NCI-H2227 (cell line): Measurements from ENCODE around the gene DNAJC7.

Experiments
- DNase-seq: peaks from one replicate; lab custom pipeline; 2025; ENCODE audit not compliant: unreplicated experiment; lab: John Stamatoyannopoulos, UW

The DNAJC7 gene, protein sequence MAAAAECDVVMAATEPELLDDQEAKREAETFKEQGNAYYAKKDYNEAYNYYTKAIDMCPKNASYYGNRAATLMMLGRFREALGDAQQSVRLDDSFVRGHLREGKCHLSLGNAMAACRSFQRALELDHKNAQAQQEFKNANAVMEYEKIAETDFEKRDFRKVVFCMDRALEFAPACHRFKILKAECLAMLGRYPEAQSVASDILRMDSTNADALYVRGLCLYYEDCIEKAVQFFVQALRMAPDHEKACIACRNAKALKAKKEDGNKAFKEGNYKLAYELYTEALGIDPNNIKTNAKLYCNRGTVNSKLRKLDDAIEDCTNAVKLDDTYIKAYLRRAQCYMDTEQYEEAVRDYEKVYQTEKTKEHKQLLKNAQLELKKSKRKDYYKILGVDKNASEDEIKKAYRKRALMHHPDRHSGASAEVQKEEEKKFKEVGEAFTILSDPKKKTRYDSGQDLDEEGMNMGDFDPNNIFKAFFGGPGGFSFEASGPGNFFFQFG

DNA sequence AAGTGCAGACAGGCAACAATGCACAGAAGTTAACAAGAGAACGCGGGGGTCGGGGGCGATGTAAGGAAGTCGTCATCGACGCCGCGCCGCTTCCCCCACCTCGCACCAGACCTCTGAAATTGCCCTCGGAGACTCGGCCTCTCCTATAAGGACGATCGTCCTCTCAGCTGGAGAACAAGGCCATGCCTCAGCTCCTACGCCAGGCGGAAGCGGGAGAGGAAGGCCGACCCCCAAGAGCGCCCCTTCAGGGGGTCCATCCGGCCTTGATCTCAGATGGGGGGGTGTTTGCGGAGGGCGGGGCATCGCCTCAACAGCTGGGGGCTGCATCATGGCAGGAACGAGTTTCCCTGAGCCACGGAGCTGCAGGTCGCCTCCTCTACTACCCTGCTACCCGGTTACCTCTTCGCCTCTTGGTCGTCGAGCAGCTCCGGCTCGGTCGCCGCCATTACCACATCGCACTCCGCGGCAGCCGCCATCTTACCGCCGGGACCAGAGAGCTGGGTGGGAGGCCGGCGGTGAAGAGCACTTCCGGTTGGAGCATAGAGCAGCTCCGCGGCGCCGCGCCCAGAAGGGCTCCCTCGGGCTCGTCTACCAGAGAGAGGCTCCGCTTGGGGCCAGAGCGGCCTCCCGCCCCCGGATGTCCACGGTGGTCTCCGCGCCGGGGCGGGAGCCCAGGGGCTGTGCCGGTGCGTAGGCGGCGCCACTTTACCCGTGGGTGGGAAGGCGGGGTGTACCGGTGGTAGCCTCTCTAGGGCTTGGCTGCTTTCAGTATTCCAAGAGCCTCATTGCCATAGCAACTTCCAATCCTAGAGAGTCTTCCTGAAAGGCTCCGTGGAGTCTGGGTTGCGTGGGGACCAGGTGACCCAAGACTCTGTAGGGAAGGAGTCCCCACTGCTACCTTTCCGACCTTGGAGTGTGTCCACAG lies at the start of gene DNAJC7:
Gene DNAJC7, minus strand, starts transcription at position 499 of the 925 bp plus-strand sequence. Its CDS starts 23 bp downstream, at position 476.
- DNase-seq: peak; percentile 97

GRCh38 chr17:42065201-42065600 lies 48.0 kb upstream of the DNAJC7 start:
- DNase-seq: no peak

DNA sequence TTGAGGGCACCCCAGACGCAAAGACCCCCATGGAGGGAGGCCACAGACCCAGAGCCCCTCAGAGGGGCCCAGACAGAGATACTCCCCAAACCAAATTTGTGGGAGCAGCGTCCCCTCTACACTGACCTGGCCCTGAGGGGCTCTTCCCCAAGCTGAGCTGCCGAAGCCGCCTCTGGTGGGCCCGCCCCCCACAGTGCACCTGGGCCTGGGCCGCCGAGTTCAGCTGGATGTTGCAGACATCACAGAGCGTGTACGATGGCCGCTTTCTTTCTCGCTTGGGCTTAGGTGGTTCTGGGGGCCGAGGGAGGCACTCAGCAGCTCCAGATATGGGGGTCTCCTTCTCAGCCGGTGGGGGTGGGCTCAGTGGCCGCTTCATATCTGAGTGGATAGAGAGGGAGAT lies 45.4 kb upstream of the DNAJC7 start:
- no peak for DNase-seq

GRCh38 chr17:42061646-42062487 lies 44.6 kb upstream of the DNAJC7 start:
- no peak for DNase-seq

- DNase-seq: no peak
Measured at GRCh38 chr17:42060231-42060630, 43.0 kb upstream of the DNAJC7 start.

DNA sequence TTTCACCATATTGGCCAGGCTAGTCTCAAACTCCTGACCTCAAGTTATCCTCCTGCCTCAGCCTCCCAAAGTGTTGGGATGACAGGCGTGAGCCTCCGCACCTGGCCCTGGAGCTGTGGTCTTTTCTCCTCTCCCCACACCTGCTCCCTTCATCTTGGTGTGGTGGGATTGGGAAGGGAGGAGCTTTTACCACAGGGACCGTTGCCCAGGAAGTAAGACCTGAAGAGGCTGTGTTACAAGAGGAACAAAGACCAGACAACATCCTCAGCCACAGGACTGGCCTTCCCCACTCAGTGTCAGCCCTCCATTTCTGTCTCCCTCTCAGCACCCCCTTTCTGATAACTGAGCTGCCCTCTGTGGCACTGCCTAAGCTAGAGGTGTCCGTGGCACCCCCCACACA lies 42.6 kb upstream of the DNAJC7 start:
- no peak for DNase-seq

DNA sequence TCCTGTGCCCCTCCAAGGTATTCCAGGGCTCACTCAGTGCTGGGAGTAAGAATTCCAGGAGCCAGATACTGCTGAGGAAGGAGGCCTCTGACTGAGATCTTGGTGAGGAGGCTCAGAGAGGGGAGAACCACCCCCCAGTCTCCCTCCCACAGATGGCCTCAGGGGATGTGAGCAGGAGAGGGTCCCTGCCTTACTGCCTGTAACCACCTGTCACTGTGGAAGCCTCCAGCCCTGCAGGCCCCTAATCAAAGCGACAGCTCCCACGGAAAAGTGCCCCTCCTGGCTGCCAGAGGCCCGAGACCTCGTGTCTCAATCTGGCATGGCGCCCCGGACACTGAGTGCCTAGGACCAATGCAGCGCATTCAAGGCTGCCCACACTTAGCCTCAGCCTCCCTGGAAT lies 40.8 kb upstream of the DNAJC7 start:
- no peak for DNase-seq

GRCh38 chr17:42056635-42057034 lies 39.4 kb upstream of the DNAJC7 start:
- DNase-seq: no peak

DNA sequence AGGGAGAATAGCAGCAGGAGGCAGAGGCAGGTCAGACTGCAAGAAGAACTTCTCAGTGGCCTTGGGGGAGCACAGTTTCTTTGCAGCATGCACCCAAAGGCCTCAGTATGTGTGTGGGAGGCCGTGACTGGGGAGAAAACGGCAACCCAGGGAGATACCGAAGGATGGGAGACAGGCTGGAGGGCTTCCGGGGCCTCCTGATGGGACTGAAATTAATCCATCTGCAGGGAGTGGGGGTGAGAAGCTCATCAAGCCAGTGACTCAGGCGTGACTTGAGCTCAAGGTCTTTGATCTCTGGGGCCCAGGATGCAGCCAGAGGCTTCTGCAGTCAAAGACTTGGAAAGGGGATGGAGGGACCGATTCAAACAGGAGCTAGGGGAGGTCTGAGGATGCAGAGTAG lies 38.3 kb upstream of the DNAJC7 start:
- no peak for DNase-seq

DNA sequence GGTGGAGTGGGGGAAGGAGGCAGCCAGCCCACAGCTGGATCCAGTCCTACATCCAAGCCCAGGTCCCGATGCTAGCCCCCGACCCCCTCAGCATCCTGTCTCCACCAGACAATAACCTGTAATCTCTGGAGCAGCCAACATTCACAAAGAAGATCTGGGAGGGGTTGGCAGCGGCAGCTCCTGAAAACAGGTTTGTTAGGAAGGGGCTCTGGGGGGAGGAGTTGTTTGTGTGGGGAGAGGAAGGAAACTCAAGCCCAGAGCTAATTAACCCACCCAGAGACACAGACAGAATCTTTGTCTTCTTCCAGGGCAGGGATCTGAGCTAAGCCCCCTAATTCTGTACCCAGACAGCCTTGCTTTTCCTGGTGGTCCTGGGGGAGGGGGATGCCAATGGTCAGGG lies 37.8 kb upstream of the DNAJC7 start:
- DNase-seq: peak; percentile 19

DNA sequence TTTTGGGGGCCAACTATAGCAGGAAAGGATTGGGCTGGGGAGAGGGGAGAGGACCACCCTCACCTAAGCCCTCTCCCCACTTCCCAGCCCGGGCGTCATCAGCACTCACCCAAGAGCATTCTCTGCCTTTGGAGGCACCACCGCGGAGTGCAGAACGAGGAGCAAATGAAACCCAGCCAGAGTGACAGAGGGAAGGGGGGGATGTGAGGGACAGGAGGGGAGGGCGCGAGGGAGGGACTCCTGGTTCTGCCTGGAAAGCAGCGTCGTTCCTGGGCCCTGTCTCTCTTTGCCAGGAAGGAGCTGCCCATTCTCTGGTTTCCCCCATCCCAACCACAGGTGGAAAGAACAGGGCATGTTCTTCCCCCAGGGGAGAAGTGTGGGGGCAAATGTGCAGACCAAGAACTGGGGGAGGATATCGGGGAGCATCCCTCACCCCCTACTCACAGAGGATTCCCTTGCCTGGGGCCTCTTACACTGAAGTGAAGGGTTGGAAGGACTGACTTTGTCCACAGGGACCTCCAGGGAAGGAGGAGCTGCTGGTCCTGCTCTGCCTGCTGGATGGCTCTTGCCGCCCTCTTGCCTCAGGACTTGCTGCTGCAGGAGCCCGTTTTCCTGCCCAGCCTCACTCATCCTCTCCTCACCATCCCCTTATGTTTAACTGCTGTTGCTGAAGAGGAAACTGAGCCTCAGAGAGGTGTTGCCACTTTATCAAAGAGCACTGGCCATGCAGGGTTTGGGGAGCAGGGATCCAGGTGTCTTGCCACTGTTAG lies 36.7 kb upstream of the DNAJC7 start:
- DNase-seq: no peak

GRCh38 chr17:42052346-42052877 lies 35.2 kb upstream of the DNAJC7 start:
- DNase-seq: no peak

DNA sequence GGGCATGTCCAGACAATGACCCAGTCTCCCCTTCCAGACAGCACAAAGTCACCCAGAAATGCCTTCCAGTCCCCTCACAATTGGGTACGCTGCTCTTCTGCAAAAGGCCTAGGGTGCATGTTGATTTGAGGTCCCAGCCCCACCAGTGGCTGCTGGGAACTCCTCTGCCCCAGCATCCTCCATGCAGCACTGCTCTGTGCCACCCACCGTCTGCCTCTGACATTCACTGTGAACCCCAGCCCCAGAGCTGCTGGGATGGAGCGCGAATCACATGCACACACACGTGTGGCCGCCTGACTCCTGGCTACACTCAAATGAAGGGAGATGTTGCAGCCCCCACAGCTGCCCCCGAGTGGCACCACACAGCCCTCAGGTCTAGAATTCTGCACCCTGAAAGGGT lies 34.4 kb upstream of the DNAJC7 start:
- no peak for DNase-seq

GRCh38 chr17:42051013-42051400 lies 33.8 kb upstream of the DNAJC7 start:
- DNase-seq: no peak

DNA sequence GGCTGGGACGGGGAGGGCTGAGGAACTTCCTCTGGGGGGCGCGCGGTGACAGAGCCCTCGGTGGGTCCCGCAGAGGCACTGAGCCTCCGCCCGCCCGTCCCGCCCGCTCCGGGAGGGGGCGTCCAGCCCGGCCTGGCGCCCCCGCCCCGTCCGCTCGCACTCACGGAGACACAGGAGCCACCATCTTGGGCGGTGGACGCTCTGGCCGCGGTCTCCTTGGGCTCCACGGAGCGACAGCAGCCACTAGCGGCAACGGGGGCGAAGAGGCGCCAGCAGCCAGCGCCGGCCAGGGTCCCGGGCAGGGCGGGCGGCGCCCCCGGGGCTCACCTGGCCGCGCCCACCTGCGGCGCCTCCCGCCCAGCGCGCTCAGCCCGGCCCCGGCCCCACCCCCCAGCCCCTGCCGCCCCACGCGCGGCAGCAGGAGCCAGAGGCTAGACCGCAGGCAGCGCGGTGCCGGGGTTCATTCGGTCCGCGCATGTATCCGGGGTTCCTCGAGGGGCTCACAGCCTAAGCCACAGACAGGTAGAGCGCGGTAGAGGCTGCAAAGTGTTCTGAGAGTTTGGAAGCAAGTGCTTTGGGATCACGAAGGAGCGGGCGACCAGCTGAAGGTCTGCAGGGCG lies 33.3 kb upstream of the DNAJC7 start, which contains the start of gene C17orf113:
Gene C17orf113, minus strand, starts transcription at position 209 of the 620 bp plus-strand sequence. CDS start 7,225 bp downstream, outside the sequence.
- DNase-seq: peak; percentile 79

DNA sequence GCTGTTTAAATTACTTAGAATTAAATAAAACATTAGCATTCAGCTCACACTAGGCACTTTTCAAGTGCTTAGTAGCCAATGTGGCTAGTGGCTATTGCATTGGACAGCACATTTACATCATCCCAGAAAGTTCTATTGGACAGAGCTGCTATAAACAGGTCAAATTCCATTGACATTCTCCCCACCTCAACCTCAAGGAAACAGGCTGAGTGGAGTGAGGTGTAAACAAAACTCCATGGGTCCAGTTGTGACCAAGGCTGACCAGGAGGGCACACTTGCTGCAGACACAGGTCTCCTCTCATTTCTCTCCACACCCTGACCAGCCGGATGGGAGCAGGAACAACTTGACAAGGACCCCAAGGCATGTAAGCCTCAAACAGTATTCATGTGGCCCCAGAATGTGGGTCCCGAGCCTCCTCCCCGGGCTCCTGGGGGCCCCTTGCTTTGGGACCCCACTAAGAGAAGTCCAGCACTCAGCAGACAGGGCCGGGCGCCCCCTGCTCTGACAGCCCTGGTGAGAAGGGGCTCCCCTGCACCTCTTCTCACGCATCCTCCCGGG lies 32.7 kb upstream of the DNAJC7 start:
- no peak for DNase-seq

- no peak for DNase-seq
Measured at GRCh38 chr17:42047343-42047742, 30.1 kb upstream of the DNAJC7 start.

GRCh38 chr17:42045719-42046118 lies 28.5 kb upstream of the DNAJC7 start:
- DNase-seq: no peak
